Panc1 (cell line): ENCODE results near the gene PTPA. TPM values are rescaled to one million over a fixed set of nuclear protein-coding genes. Genes with fewer than 3 reads are reported as not detected.

Experiments
- ATAC-seq: fragments of 200-7000 bp; cut with Tn5 transposase; 2 replicates; pipeline ENCODE4 v1.9.1; 2020; ENCODE audit warnings: mild to moderate bottlenecking, moderate library complexity
- BruUV-seq: library from RNA; stranded (reverse); fragments of 400-500 nt; replicated peaks from 2 replicates; lab custom pipeline; 2021; lab: Mats Ljungman, UMichigan
- CTCF ChIA-PET: fragments of 300-600 bp; sonication (Branson Sonifier 250); formaldehyde crosslinking; loops from one replicate; lab custom pipeline; 2022; ENCODE audit warnings: antibody characterized with exemption; lab: Charles Lee
- POLR2A ChIA-PET: fragments of 300-600 bp; sonication (Branson Sonifier 250); formaldehyde crosslinking; loops from one replicate; lab custom pipeline; 2022; ENCODE audit warnings: antibody characterized with exemption; lab: Charles Lee
- DNase-seq: peaks from one replicate; pipeline ENCODE4 v3.0.0-alpha.2; 2010; ENCODE audit warnings: low read depth, low spot score
- H3K27ac ChIP-seq: 2 replicates; pipeline ENCODE4 v1.5.1; 2011; ENCODE audit warnings: mild to moderate bottlenecking, low read length, inconsistent platforms
- H3K27me3 ChIP-seq: fragments of 200-500 bp; sonication (Bioruptor generic); 2 replicates; pipeline ENCODE4 v1.6.0; 2014; ENCODE audit warnings: low read length, inconsistent platforms; ENCODE audit not compliant: control insufficient read depth, insufficient read depth
- H3K36me3 ChIP-seq: fragments of 200-500 bp; sonication (Bioruptor generic); 2 replicates; pipeline ENCODE4 v1.5.1; 2014; ENCODE audit warnings: inconsistent platforms, mild to moderate bottlenecking, low read length, moderate library complexity; ENCODE audit not compliant: control insufficient read depth, insufficient read depth
- H3K4me1 ChIP-seq: 2 replicates; pipeline ENCODE4 v1.5.1; 2011; ENCODE audit warnings: inconsistent platforms, mild to moderate bottlenecking, low read length, moderate library complexity; ENCODE audit not compliant: control insufficient read depth, insufficient read depth
- H3K4me3 ChIP-seq, 2 experiments: 2 replicates each; pipeline ENCODE4 v1.5.1; 2011 to 2012; ENCODE audit warnings: low read depth in 2 of 2, low read length in 2 of 2, mild to moderate bottlenecking in 2 of 2, inconsistent platforms in 1 of 2, moderate library complexity in 1 of 2
- H3K9me3 ChIP-seq: fragments of 200-500 bp; sonication (Bioruptor generic); 2 replicates; pipeline ENCODE4 v1.5.1; 2014; ENCODE audit warnings: low read depth, mild to moderate bottlenecking, inconsistent platforms, low read length, moderate library complexity; ENCODE audit not compliant: control insufficient read depth, insufficient read depth
- POLR2AphosphoS5 ChIP-seq: IDR thresholded peaks from 2 replicates; pipeline ENCODE4 v1.6.1; 2012; ENCODE audit warnings: mild to moderate bottlenecking, low read depth, low read length, moderate library complexity
- SIN3A ChIP-seq: IDR thresholded peaks from 2 replicates; pipeline ENCODE4 v1.6.1; 2012; ENCODE audit warnings: low read depth, mild to moderate bottlenecking, low read length, moderate library complexity, borderline replicate concordance; ENCODE audit not compliant: insufficient read depth
- TCF7L2 ChIP-seq: IDR thresholded peaks from 2 replicates; pipeline ENCODE4 v1.6.1; 2011; ENCODE audit warnings: mild to moderate bottlenecking, low read depth, low read length, inconsistent platforms
- in situ Hi-C: cut with HindIII; loops from 2 replicates; pipeline ENCODE4 v1.10.0; 2016; ENCODE audit warnings: low sequenced_read_pairs, low pct_unique_long_range_greater_than_20kb
- intact Hi-C: fragments of 100-400 bp; cut with micrococcal nuclease; formaldehyde crosslinking; loops from one replicate; pipeline ENCODE4 v1.10.0; 2022; ENCODE audit not compliant: unreplicated experiment
- total RNA-seq: library from RNA; stranded (reverse); gene quantifications from one replicate; pipeline ENCODE4 v1.2.1, GENCODE V29; 2021; ENCODE audit not compliant: unreplicated experiment
- TF ChIP-seq, protein P1 (sequence below): fragments of 450-650 bp; IDR thresholded peaks from 2 replicates; pipeline ENCODE4 v1.5.1; 2017; ENCODE audit warnings: mild to moderate bottlenecking
- TF ChIP-seq, protein P2 (sequence below), 2 experiments: IDR thresholded peaks; 2 replicates each; pipeline ENCODE4 v1.6.1; 2011 to 2012; ENCODE audit warnings: low read depth in 2 of 2, control low read depth in 1 of 2, low read length in 1 of 2, mild to moderate bottlenecking in 1 of 2, moderate library complexity in 1 of 2; ENCODE audit not compliant: insufficient read depth in 1 of 2

Gene PTPA
- total RNA-seq, 1 experiment from 2014 or later: 114 TPM

DNA sequence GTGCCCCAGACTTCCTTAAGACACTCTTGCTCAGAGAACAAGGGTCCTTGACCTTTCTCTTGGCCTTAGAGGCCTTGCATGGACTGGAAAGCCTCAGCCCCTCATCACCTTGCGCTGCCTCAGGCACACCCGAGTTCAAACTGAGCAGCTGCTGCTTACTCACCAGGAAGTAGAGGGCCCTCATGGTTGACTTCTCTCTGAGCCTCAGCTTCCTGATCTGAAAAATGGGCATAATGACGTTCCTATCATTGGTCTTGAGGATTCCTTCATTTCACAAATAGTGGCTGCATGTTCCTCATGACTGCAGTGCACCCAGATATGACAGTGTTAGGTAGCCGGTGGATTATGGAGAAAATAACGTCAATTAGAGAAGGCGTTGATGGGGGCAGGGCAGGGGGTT, 38.2 kb downstream of the PTPA start:
- BruUV-seq: no TSS peak
- TF ChIP-seq TCF7L2 (no peak), POLR2AphosphoS5 (no peak), SIN3A (no peak)
- TF ChIP-seq, protein P1, sequence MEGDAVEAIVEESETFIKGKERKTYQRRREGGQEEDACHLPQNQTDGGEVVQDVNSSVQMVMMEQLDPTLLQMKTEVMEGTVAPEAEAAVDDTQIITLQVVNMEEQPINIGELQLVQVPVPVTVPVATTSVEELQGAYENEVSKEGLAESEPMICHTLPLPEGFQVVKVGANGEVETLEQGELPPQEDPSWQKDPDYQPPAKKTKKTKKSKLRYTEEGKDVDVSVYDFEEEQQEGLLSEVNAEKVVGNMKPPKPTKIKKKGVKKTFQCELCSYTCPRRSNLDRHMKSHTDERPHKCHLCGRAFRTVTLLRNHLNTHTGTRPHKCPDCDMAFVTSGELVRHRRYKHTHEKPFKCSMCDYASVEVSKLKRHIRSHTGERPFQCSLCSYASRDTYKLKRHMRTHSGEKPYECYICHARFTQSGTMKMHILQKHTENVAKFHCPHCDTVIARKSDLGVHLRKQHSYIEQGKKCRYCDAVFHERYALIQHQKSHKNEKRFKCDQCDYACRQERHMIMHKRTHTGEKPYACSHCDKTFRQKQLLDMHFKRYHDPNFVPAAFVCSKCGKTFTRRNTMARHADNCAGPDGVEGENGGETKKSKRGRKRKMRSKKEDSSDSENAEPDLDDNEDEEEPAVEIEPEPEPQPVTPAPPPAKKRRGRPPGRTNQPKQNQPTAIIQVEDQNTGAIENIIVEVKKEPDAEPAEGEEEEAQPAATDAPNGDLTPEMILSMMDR: no peak
- TF ChIP-seq, protein P2, sequence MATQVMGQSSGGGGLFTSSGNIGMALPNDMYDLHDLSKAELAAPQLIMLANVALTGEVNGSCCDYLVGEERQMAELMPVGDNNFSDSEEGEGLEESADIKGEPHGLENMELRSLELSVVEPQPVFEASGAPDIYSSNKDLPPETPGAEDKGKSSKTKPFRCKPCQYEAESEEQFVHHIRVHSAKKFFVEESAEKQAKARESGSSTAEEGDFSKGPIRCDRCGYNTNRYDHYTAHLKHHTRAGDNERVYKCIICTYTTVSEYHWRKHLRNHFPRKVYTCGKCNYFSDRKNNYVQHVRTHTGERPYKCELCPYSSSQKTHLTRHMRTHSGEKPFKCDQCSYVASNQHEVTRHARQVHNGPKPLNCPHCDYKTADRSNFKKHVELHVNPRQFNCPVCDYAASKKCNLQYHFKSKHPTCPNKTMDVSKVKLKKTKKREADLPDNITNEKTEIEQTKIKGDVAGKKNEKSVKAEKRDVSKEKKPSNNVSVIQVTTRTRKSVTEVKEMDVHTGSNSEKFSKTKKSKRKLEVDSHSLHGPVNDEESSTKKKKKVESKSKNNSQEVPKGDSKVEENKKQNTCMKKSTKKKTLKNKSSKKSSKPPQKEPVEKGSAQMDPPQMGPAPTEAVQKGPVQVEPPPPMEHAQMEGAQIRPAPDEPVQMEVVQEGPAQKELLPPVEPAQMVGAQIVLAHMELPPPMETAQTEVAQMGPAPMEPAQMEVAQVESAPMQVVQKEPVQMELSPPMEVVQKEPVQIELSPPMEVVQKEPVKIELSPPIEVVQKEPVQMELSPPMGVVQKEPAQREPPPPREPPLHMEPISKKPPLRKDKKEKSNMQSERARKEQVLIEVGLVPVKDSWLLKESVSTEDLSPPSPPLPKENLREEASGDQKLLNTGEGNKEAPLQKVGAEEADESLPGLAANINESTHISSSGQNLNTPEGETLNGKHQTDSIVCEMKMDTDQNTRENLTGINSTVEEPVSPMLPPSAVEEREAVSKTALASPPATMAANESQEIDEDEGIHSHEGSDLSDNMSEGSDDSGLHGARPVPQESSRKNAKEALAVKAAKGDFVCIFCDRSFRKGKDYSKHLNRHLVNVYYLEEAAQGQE (IDR thresholded peaks at IDR 0.05; ENCODE audit: insufficient read depth in 1 of 2, low read depth in 2 of 2, low read length in 1 of 2): no peak
- H3K4me1 ChIP-seq: peaks cover 6% of the 10 kb centered on the region
- in situ Hi-C loops: no loop called here
- no peak overlapping the region for H3K4me3 ChIP-seq
- H3K9me3 ChIP-seq: no peaks in the 10 kb centered on the region
- H3K36me3 ChIP-seq: no peaks in the 10 kb centered on the region
- intact Hi-C loops: no loop called here
- DNase-seq (no peak), ATAC-seq (no peak)
- no peaks in the 10 kb centered on the region for H3K27me3 ChIP-seq
- ChIA-PET CTCF (no interaction called here), POLR2A (no interaction called here)
- no peak overlapping the region for H3K27ac ChIP-seq

DNA sequence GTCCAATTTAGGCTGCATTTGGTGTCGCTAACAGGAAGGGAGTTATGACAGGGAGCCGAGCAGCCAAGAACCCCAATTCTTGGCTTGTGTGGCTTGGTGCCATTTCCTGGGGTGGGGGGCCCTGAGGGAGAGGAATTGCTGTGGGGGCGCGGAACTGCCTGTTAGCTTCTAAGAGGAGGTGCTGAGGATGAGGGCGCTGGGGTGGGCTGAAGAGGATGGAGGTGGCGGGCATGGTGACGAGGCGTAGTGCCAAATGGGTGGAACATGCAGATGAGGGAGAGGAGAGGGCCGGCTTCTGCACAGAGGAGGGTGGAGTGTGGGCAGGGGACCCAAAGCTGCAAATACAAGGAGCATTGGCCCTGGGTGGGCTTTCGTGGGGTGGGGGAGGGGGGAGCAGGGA, 38.9 kb downstream of the PTPA start:
- BruUV-seq: no TSS peak
- intact Hi-C loops: no loop called here

More for the DNA sequence above, 38.9 kb downstream of the PTPA start:
- Histone ChIP-seq H3K36me3 (no peaks in the 10 kb centered on the region), H3K27ac (no peak overlapping the region), H3K4me3 (no peak overlapping the region), H3K27me3 (no peaks in the 10 kb centered on the region), H3K9me3 (no peaks in the 10 kb centered on the region), H3K4me1 (peaks cover 6% of the 10 kb centered on the region)
- ATAC-seq (no peak), DNase-seq (no peak)
- POLR2A ChIA-PET: no interaction called here
- CTCF ChIA-PET: no interaction called here
- in situ Hi-C loops: no loop called here
- TF ChIP-seq, protein P1: no peak
- no peak for TF ChIP-seq TCF7L2
- no peak for TF ChIP-seq POLR2AphosphoS5
- TF ChIP-seq, protein P2 (IDR thresholded peaks at IDR 0.05; ENCODE audit: insufficient read depth in 1 of 2, low read depth in 2 of 2, low read length in 1 of 2): no peak
- no peak for TF ChIP-seq SIN3A
